Measurements from ENCODE around the gene ALG6. TPM values are rescaled to one million over a fixed set of nuclear protein-coding genes. Genes with fewer than 3 reads are reported as not detected.

The ALG6 gene
- 3.1 and 12.5 TPM in 2 replicates for total RNA-seq

GRCh38 chr1:63367215-63368103 lies at the start of gene ALG6:
Gene ALG6 (plus strand): TSS chr1:63367627. CDS start chr1:63370978, 3,351 bp downstream.

GRCh38 chr1:63322114-63322943 lies 45.1 kb upstream of the ALG6 start, which contains the start of gene FOXD3:
Gene FOXD3 (plus strand): TSS chr1:63322567. CDS start chr1:63323059, 492 bp downstream.

Small RNAs within 50 kb of the gene (small RNA-seq; reads per million reads assigned to genes)
- gene MIR6068 (ENCODE audit: low replicate concordance) (not detected), gene RF00019 (ENCODE audit: low replicate concordance) (not detected)

Other genes with a start within 250 kb of the ALG6 start
- not detected in 2 replicates for gene FOXD3, start 45.1 kb upstream of the ALG6 start, total RNA-seq
- gene ITGB3BP, start 155.6 kb downstream of the ALG6 start, total RNA-seq, result 11.4 and 23.2 TPM in 2 replicates
- gene EFCAB7, start 155.9 kb downstream of the ALG6 start, total RNA-seq, result 2.8 and 5.2 TPM in 2 replicates
- 47.5 and 75.3 TPM in 2 replicates for gene PGM1, start 225.8 kb downstream of the ALG6 start, total RNA-seq